Measurements from ENCODE around the gene KLHL25. TPM values are rescaled to one million over a fixed set of nuclear protein-coding genes. Genes with fewer than 3 reads are reported as not detected.

Gene KLHL25
- total and polyA plus RNA-seq, 2 of the 13 experiments (the other 11 are each of a cell fraction or from before 2014, with no cell fraction given), result 3.7 to 8.2 TPM

- no peak overlapping the region for H3K4me3 ChIP-seq (replicated peaks in 1 of 3; ENCODE audit: insufficient read depth in 1 of 3, low read depth in 2 of 3, low read length in 3 of 3)
- H3K27me3 ChIP-seq (ENCODE audit: control insufficient read depth in 1 of 2, insufficient read depth in 2 of 2, low read length in 2 of 2), result no peaks in the 10 kb centered on the region
- ChIA-PET POLR2A (no interaction called here), CTCF (ENCODE audit: low intra/inter-chr PET ratio, low total read pairs) (no interaction called here)
- no TSS peak for BruUV-seq (replicated peaks)
- H3K9me3 ChIP-seq (ENCODE audit: low read length), result no peaks in the 10 kb centered on the region
- in situ Hi-C loops (cut with HindIII; ENCODE audit: extremely low pct_ligation_motif_present, low pct_unique_long_range_greater_than_20kb) (no loop called here), intact Hi-C loops (cut with micrococcal nuclease; ENCODE audit: unreplicated experiment) (no loop called here)
- DNase-seq (ENCODE audit: low spot score) (no peak), ATAC-seq (no peak), FAIRE-seq (no peak)
- no peak overlapping the region for H2AFZ ChIP-seq (ENCODE audit: low read length)
- peaks cover 23% of the 10 kb centered on the region for H3K4me1 ChIP-seq (ENCODE audit: insufficient read depth, low read length)
- peaks cover 4 to 6% of the 10 kb centered on the region in 2 experiments; a peak in 4 of 5 replicates for H3K36me3 ChIP-seq (replicated peaks in 1 of 2; ENCODE audit: control insufficient read depth in 1 of 2, insufficient read depth in 2 of 2, low read length in 2 of 2)
- no peak overlapping the region for H3K4me2 ChIP-seq (ENCODE audit: low read depth, low read length)
- no peak overlapping the region for H3K9ac ChIP-seq (ENCODE audit: insufficient read depth, low read depth, low read length)
- H3K27ac ChIP-seq (ENCODE audit: extremely low read length, insufficient read depth, low read length), result no peak overlapping the region
- H3K79me2 ChIP-seq (ENCODE audit: insufficient read depth, low read length), result peaks cover 32% of the 10 kb centered on the region
- TF ChIP-seq ZSCAN9 (CRISPR knock-in tag; IDR thresholded peaks at IDR 0.05; ENCODE audit: borderline replicate concordance) (no peak), NFIB (CRISPR knock-in tag; IDR thresholded peaks at IDR 0.05; ENCODE audit: borderline replicate concordance) (no peak), ATF5 (CRISPR knock-in tag; IDR thresholded peaks at IDR 0.05; ENCODE audit: low read depth) (no peak), ZNF446 (CRISPR knock-in tag; IDR thresholded peaks at IDR 0.05) (no peak), ZEB1 (IDR thresholded peaks at IDR 0.05; ENCODE audit: insufficient replicate concordance, low read depth) (no peak), STAG1 (CRISPR knock-in tag; IDR thresholded peaks at IDR 0.05) (no peak), MLLT10 (CRISPR knock-in tag; IDR thresholded peaks at IDR 0.05) (no peak), ZNF598 (CRISPR knock-in tag; IDR thresholded peaks at IDR 0.05; ENCODE audit: borderline replicate concordance) (no peak), ZSCAN25 (CRISPR knock-in tag; IDR thresholded peaks at IDR 0.05) (no peak), JUNB (CRISPR knock-in tag; IDR thresholded peaks at IDR 0.05; ENCODE audit: borderline replicate concordance) (no peak), HMG20B (CRISPR knock-in tag; conservative IDR thresholded peaks at IDR 0.05) (no peak), MLXIP (CRISPR knock-in tag; IDR thresholded peaks at IDR 0.05; ENCODE audit: borderline replicate concordance) (no peak), FOXP1 (IDR thresholded peaks at IDR 0.05) (no peak), FOXP1 (CRISPR knock-in tag; IDR thresholded peaks at IDR 0.05) (no peak), RNF219 (CRISPR knock-in tag; IDR thresholded peaks at IDR 0.05) (no peak), ZKSCAN1 (IDR thresholded peaks at IDR 0.05; ENCODE audit: low read length) (no peak), TBL1XR1 (IDR thresholded peaks at IDR 0.05; ENCODE audit: borderline replicate concordance, low read length, partially characterized antibody) (no peak), ZNF543 (CRISPR knock-in tag; IDR thresholded peaks at IDR 0.05) (no peak), AKAP8 (CRISPR knock-in tag; IDR thresholded peaks at IDR 0.05) (no peak), ZFP82 (CRISPR knock-in tag; IDR thresholded peaks at IDR 0.05; ENCODE audit: borderline replicate concordance) (no peak), SPEN (CRISPR knock-in tag; IDR thresholded peaks at IDR 0.05; ENCODE audit: low read depth) (no peak)
- 95% methylated on average over 5 of the region's 5 CpGs for WGBS (ENCODE audit: low lambda C conversion rate)
- H4K20me1 ChIP-seq (ENCODE audit: insufficient read depth, low read length), result no peaks in the 10 kb centered on the region
These were observed 23.5 kb downstream of the KLHL25 start for GRCh38 chr15:85771271-85771670.

Data from HepG2 (cell line).